Measurements from ENCODE around the gene ATP1A1. TPM values are rescaled to one million over a fixed set of nuclear protein-coding genes. Genes with fewer than 3 reads are reported as not detected.

ATP1A1 gene
- 116 and 171 TPM in 2 replicates for total RNA-seq (2014; rRNA removed; shearing (Covaris generic); ENCODE audit: low replicate concordance)

- DNase-seq (ENCODE audit: low read depth) = peak; percentile 85
- in situ Hi-C loops (cut with HindIII; ENCODE audit: low pct_unique_long_range_greater_than_20kb, low sequenced_read_pairs) = no loop called here
Observed at GRCh38 chr1:116372651-116373430, at the start of gene ATP1A1. Gene ATP1A1 (plus strand): TSS chr1:116373244. CDS start chr1:116373512, 268 bp downstream.

GRCh38 chr1:116323491-116323890 lies 49.6 kb upstream of the ATP1A1 start:
- no peak for DNase-seq (ENCODE audit: low read depth)
- in situ Hi-C loops (cut with HindIII; ENCODE audit: low pct_unique_long_range_greater_than_20kb, low sequenced_read_pairs) = no loop called here

GRCh38 chr1:116324411-116324810 lies 48.6 kb upstream of the ATP1A1 start:
- DNase-seq (ENCODE audit: low read depth) = no peak
- in situ Hi-C loops (cut with HindIII; ENCODE audit: low pct_unique_long_range_greater_than_20kb, low sequenced_read_pairs) = no loop called here

- DNase-seq (ENCODE audit: low read depth) = no peak
- in situ Hi-C loops (cut with HindIII; ENCODE audit: low pct_unique_long_range_greater_than_20kb, low sequenced_read_pairs) = no loop called here
Observed at GRCh38 chr1:116325104-116325503, 47.9 kb upstream of the ATP1A1 start.

- DNase-seq (ENCODE audit: low read depth) = no peak
- in situ Hi-C loops (cut with HindIII; ENCODE audit: low pct_unique_long_range_greater_than_20kb, low sequenced_read_pairs) = no loop called here
Observed at GRCh38 chr1:116325922-116326321, 47.1 kb upstream of the ATP1A1 start.

GRCh38 chr1:116326486-116326885 lies 46.6 kb upstream of the ATP1A1 start:
- in situ Hi-C loops (cut with HindIII; ENCODE audit: low pct_unique_long_range_greater_than_20kb, low sequenced_read_pairs) = no loop called here
- no peak for DNase-seq (ENCODE audit: low read depth)

- in situ Hi-C loops (cut with HindIII; ENCODE audit: low pct_unique_long_range_greater_than_20kb, low sequenced_read_pairs) = no loop called here
- no peak for DNase-seq (ENCODE audit: low read depth)
Observed at GRCh38 chr1:116328671-116329070, 44.4 kb upstream of the ATP1A1 start.

GRCh38 chr1:116329524-116330341 lies 43.3 kb upstream of the ATP1A1 start:
- in situ Hi-C loops (cut with HindIII; ENCODE audit: low pct_unique_long_range_greater_than_20kb, low sequenced_read_pairs) = no loop called here
- no peak for DNase-seq (ENCODE audit: low read depth)

GRCh38 chr1:116330342-116330652 lies 42.7 kb upstream of the ATP1A1 start:
- in situ Hi-C loops (cut with HindIII; ENCODE audit: low pct_unique_long_range_greater_than_20kb, low sequenced_read_pairs) = no loop called here
- no peak for DNase-seq (ENCODE audit: low read depth)

- DNase-seq (ENCODE audit: low read depth) = no peak
- in situ Hi-C loops (cut with HindIII; ENCODE audit: low pct_unique_long_range_greater_than_20kb, low sequenced_read_pairs) = no loop called here
Observed at GRCh38 chr1:116330846-116331245, 42.2 kb upstream of the ATP1A1 start.

- DNase-seq (ENCODE audit: low read depth) = no peak
- in situ Hi-C loops (cut with HindIII; ENCODE audit: low pct_unique_long_range_greater_than_20kb, low sequenced_read_pairs) = no loop called here
Observed at GRCh38 chr1:116331523-116331922, 41.5 kb upstream of the ATP1A1 start.

- in situ Hi-C loops (cut with HindIII; ENCODE audit: low pct_unique_long_range_greater_than_20kb, low sequenced_read_pairs) = no loop called here
- no peak for DNase-seq (ENCODE audit: low read depth)
Observed at GRCh38 chr1:116332451-116332850, 40.6 kb upstream of the ATP1A1 start.

- DNase-seq (ENCODE audit: low read depth) = no peak
- in situ Hi-C loops (cut with HindIII; ENCODE audit: low pct_unique_long_range_greater_than_20kb, low sequenced_read_pairs) = no loop called here
Observed at GRCh38 chr1:116333171-116334014, 39.7 kb upstream of the ATP1A1 start.

- DNase-seq (ENCODE audit: low read depth) = peak; percentile 19
- in situ Hi-C loops (cut with HindIII; ENCODE audit: low pct_unique_long_range_greater_than_20kb, low sequenced_read_pairs) = no loop called here
Observed at GRCh38 chr1:116334015-116334547, 39.0 kb upstream of the ATP1A1 start.

GRCh38 chr1:116334868-116335635 lies 38.0 kb upstream of the ATP1A1 start:
- in situ Hi-C loops (cut with HindIII; ENCODE audit: low pct_unique_long_range_greater_than_20kb, low sequenced_read_pairs) = no loop called here
- no peak for DNase-seq (ENCODE audit: low read depth)

GRCh38 chr1:116335850-116336624 lies 37.0 kb upstream of the ATP1A1 start:
- no peak for DNase-seq (ENCODE audit: low read depth)
- in situ Hi-C loops (cut with HindIII; ENCODE audit: low pct_unique_long_range_greater_than_20kb, low sequenced_read_pairs) = no loop called here

GRCh38 chr1:116337398-116337797 lies 35.6 kb upstream of the ATP1A1 start:
- in situ Hi-C loops (cut with HindIII; ENCODE audit: low pct_unique_long_range_greater_than_20kb, low sequenced_read_pairs) = no loop called here
- DNase-seq (ENCODE audit: low read depth) = no peak

Data from Caki2 (cell line).